CD4-positive, alpha-beta T cell treated with Interleukin-21 for 1 hour (primary cell): ENCODE results near the gene RASAL2.
A peak's percentile ranks its signal among the peaks of the same experiment; 100 is the strongest.
"Not testable (repeated sequence)": the region's sequence is repeated elsewhere in the genome, so short reads cannot be mapped to it uniquely, and the experiment has no call there.

Experiments used
- DNase-seq: peaks from one replicate; pipeline ENCODE4 v3.0.0-alpha.2; 2020

The RASAL2 gene

DNA sequence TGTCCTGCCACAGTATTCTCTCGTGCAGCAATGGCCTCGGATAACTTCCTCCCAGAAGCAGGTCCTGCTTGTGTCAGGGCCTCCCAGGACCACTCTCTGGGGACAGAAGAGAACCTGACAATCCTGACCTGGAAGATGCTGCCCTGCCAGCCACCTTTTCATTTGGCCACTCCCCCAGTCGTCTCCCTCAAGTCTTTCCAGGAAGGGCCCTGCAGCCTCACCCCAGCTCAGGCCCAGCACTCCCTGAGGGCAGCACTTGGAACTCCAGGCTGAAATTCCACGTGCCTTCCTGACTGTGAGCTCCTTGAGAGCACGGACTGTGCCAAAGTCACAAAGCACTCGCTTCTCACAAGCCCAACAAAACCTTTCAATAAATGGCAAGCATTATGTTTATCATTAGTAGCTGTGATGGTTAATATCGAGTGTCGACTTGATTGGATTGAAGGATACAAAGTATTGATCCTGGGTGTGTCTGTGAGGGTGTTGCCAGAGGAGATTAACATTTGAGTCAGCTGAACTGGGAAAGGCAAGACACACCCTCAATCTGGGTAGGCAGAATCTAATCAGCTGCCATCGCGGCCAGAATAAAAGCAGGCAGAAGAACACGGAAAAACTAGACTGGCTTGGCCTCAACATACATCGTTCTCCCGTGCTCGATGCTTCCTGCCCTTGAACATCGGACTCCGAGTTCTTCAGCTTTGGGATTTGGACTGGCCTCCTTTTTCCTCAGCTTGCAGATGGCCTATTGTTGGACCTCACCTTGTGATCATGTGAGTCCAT lies 405.2 kb downstream of the RASAL2 start:
- DNase-seq: no peak

DNA sequence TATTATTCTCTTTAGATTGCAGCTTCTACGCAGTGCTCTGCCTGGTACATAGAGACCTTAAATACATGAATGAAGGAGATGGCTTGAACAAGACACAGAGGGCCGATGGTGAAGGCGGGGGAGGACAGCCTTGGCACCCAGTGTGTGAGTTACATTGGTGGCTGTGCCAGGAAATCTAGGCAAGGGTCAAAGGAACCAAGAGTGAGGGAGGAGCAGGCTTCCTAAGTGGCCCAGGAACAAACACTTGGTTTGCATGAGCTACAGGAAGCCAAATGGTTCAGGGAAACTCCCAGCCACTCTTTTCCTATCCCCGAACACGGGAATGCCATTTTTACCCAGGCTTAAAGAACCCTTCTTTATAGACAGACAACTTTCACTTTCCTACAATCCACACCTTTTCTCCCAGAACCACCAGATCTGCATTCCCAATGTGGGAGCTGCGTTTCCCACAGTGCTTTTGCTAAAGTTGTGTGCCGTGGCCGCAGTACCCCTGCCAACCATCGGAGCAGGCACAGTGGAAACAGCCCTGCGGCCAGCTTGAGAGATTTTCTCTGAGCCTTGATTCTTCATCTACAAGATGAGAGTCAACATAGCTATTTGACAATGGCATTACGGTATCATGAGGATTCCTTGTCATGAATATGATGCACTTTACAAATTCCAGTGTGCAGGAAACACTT lies 406.3 kb downstream of the RASAL2 start:
- no peak for DNase-seq

GRCh38 chr1:178500936-178501554 lies 407.1 kb downstream of the RASAL2 start:
- DNase-seq: no peak

GRCh38 chr1:178501705-178502329 lies 407.9 kb downstream of the RASAL2 start:
- peak; percentile 30 for DNase-seq

- no peak for DNase-seq
Observed at GRCh38 chr1:178502330-178502714, 408.4 kb downstream of the RASAL2 start.

DNA sequence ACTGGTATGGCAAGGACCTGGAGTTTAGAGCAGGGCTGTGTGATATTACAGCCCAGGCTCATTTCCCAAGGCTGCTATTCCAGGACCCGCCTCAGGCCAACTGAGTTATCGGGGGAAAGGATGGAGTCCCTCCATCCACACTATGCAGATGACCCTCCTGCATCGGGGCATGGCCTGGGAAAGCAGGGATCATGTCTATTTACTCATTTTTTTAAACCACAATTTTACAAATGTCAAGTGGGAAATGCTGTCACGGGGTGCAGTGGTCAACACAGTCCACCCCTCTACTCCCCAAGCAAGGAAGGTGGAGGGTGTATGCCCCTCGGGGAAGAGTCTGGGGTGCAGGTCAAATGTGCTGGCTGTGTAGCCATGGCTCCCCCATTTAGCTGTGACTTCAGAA lies 409.0 kb downstream of the RASAL2 start:
- DNase-seq: no peak

GRCh38 chr1:178503316-178503715 lies 409.4 kb downstream of the RASAL2 start:
- DNase-seq: not testable (repeated sequence)

DNA sequence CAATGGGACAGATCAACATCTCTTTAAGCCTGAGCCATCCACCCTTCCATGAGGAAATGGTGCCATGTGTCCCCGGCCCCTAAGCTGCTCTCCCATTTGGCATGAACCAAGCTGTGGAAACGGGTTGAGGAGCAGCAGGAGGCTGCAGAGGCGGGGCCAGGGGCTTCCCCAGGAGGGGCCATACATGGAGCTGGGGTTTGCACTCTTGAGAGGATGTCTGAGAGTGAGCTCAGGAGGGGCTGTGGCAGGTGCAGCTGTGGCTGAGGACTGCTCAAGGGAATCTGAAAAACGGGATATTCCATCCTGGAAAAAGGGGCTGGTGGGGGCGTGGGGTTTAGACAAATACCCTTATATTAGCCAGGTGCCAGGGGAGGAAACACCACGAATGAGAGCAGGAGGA lies 409.9 kb downstream of the RASAL2 start:
- DNase-seq: no peak

- no peak for DNase-seq
Observed at GRCh38 chr1:178504286-178504685, 410.4 kb downstream of the RASAL2 start.

DNA sequence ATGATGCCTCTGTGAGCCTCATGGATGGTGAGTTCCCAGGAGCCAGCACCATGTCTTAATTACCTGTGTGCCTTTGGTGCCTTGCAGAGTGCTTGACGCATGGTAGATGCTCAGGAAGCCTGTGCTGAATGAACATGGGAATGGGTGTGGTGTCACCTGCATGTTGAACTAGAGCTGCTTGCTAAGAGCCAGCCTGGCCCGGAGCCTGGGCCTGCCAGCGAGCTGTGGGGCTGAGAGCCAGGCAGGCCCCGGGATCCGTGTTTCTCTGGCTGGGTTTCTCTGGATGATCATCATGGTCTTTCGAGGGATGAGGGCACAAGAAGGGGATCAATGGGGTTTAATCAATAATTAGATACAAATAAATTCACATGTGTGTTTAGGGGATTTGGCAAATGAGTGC lies 412.3 kb downstream of the RASAL2 start:
- DNase-seq: no peak

GRCh38 chr1:178506669-178507068 lies 412.8 kb downstream of the RASAL2 start:
- no peak for DNase-seq

- no peak for DNase-seq
Observed at GRCh38 chr1:178509414-178510007, 415.6 kb downstream of the RASAL2 start.

GRCh38 chr1:178510155-178510554 lies 416.3 kb downstream of the RASAL2 start:
- DNase-seq: no peak

DNA sequence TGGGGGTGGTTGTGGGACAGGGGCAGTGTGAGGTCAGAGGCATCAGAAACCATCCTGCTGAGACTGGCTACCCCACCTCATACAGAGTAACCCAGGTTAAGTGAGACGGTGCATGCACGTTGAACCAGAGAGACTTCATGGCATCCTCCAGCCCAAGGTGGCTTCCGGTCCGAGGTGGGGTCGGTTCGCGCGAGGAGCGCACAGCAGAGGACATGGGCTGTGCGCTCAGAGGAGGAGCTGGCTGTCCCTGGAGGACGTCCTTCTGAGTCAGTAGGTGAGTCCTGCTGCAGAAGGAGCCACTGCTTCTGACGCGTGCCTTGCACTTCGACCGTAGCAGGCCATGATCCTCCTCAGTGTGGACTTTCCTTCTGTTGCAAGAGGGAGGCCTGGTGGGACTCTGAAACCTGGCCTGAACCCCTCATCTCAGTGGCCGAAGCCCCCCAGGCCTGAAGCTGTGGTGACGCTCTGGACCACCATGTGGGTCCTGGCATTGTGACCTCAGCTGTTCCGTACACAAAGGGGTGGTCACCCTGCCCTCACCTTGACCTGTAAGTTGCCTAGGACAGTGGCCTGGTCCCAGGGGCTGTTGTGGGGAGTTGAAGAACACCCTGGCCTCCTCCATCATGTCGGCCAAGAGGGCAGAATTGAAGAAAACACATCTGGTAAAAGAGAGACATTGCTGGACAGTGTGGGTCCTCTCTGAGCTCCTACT lies 418.8 kb downstream of the RASAL2 start, which contains the start of gene TEX35:
Gene TEX35 (plus strand): TSS at position 544 of the 712 bp plus-strand sequence. CDS start 80 bp downstream, at position 624.
- DNase-seq: no peak

- DNase-seq: no peak
Observed at GRCh38 chr1:178513278-178513983, 419.5 kb downstream of the RASAL2 start.

DNA sequence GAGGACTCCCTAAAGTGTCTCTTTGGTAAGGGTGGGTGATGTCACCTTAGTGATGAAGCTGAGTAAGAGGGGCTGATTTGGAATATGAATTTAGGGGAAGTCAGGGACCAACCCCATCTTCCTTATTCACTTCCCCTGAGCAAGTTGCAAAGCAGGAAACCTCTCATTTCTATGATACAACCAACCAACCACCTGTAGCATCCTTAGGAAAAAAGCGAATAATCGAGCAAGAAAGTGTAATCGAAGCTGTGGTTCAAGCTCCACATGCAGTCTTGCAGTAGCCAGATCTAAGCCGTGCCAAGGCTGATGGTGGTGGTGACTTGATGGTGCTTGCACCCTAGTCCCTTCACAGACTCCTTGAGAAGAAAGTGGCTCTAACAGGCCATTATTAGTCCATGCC lies 422.2 kb downstream of the RASAL2 start:
- DNase-seq: no peak

DNA sequence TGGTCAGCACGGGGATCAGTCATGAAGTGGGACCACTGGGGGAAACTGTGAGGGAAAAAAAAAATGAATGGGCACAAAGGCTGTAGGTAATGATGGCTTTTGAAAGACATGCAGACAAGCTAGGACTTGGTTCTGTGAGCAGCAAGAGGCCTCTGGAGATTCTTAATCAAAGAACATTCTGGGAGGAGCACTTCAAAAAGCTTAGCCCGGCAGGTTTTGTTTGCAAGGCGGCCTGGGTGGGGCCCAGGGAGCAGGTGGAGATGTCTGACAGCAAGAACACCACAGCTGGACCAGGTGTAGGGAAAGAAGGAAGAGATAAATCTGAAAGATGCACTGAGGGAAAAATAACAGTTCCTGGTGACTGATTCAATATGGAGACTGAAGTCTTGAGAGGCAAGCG lies 425.0 kb downstream of the RASAL2 start:
- DNase-seq: no peak

- no peak for DNase-seq
Observed at GRCh38 chr1:178520803-178521202, 426.9 kb downstream of the RASAL2 start.

GRCh38 chr1:178521241-178521640 lies 427.3 kb downstream of the RASAL2 start:
- no peak for DNase-seq

DNA sequence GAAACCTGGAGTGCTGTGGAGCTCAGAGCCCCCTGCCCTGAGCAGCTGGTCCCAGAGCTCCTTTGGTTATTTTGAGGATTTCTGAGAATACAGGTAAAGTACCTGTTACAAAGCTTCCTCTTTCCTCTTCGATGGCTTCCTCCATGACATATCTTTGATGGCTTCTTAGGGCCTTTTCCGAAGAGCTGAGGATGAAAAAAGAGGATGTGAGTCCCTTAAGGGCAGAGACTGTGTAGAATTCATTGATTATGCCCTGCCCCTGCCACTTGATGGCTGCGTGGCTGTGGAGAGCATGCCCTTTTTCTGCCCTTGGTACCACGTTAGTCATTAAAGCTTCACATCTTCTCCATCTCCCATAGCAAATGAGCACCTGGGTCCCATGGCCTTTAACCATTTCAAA lies 433.2 kb downstream of the RASAL2 start:
- no peak for DNase-seq

DNA sequence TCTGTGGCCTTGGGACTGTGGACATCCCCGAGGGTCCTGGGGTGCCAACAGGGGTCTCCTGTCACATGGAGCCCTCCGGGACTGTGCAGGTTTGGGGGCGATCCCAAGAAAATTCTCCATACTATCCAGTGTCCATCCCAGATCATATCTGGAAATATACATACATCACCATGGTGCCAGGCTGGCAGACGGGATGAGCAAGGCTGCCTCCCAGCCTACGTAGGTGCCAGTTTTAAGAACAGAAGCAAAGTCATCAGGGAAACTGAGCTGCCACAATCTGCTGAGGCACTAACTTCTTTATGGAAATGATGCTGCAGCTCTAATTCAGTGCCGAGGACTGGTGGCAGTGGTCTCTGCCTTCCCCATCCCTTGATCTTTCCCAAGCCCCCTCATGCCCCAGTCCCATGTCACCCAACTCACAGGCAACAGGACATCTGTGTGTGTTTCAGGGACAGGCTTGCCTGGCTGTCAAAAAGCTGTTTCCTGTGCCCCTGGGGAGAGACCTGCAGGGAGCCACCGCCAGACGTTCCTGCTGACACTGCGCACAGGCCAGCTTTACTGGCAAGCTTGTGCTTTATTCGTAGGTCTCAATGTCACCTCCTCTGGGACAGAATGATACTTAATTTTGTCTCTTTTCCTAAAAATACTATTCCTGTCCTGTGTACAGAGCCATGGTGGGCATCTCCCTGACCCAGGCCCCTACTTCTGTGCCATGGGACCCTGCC lies 434.5 kb downstream of the RASAL2 start:
- DNase-seq: no peak
